Stimulated activated CD8-positive, alpha-beta memory T cell treated with anti-CD3 and anti-CD28 coated beads, Interleukin-15, amount 100 ng/mL, for 48 hours (primary cell): ENCODE results near the gene SPDYE3.
A peak's percentile ranks its signal among the peaks of the same experiment; 100 is the strongest.
"Not testable (repeated sequence)": the region's sequence is repeated elsewhere in the genome, so short reads cannot be mapped to it uniquely, and the experiment has no call there.

Experiments
- DNase-seq, 2 donors: peaks; one replicate each; pipeline ENCODE4 v3.0.0-alpha.2; 2020; ENCODE audit warnings: low read depth in 2 of 2

Gene SPDYE3

GRCh38 chr7:100287191-100287969 is 20.1 kb upstream of the SPDYE3 start:
- DNase-seq: not testable (repeated sequence)

GRCh38 chr7:100288258-100288657 is 19.2 kb upstream of the SPDYE3 start:
- not testable (repeated sequence) for DNase-seq

GRCh38 chr7:100292162-100292561 is 15.3 kb upstream of the SPDYE3 start:
- not testable (repeated sequence) for DNase-seq

GRCh38 chr7:100295269-100295668 is 12.2 kb upstream of the SPDYE3 start:
- DNase-seq: not testable (repeated sequence)

- DNase-seq: not testable (repeated sequence)
Measured at GRCh38 chr7:100297852-100298631, 9.5 kb upstream of the SPDYE3 start.

- not testable (repeated sequence) for DNase-seq
Measured at GRCh38 chr7:100298632-100298895, 8.9 kb upstream of the SPDYE3 start.

GRCh38 chr7:100304526-100304925 is 3.0 kb upstream of the SPDYE3 start:
- DNase-seq: not testable (repeated sequence)

- not testable (repeated sequence) for DNase-seq
Measured at GRCh38 chr7:100318329-100318728, 10.8 kb downstream of the SPDYE3 start.

- DNase-seq: not testable (repeated sequence)
Measured at GRCh38 chr7:100321648-100322047, 14.1 kb downstream of the SPDYE3 start.

- DNase-seq: not testable (repeated sequence)
Measured at GRCh38 chr7:100324194-100324593, 16.7 kb downstream of the SPDYE3 start.

- not testable (repeated sequence) for DNase-seq
Measured at GRCh38 chr7:100325671-100326070, 18.2 kb downstream of the SPDYE3 start.

- DNase-seq: not testable (repeated sequence)
Measured at GRCh38 chr7:100326914-100327313, 19.4 kb downstream of the SPDYE3 start.

GRCh38 chr7:100335566-100336466 is 28.3 kb downstream of the SPDYE3 start:
- DNase-seq: peak; percentile 77 to 84

- not testable (repeated sequence) for DNase-seq
Measured at GRCh38 chr7:100338083-100338696, 30.7 kb downstream of the SPDYE3 start.

- not testable (repeated sequence) for DNase-seq
Measured at GRCh38 chr7:100341286-100341685, 33.8 kb downstream of the SPDYE3 start.

GRCh38 chr7:100342765-100343164 is 35.3 kb downstream of the SPDYE3 start:
- no peak for DNase-seq

GRCh38 chr7:100344124-100344559 is 36.6 kb downstream of the SPDYE3 start:
- DNase-seq: not testable (repeated sequence)

- peak; percentile 60 to 64 for DNase-seq
Measured at GRCh38 chr7:100344560-100345287, 37.2 kb downstream of the SPDYE3 start.

- DNase-seq: peak; percentile 45 to 49
Measured at GRCh38 chr7:100345288-100345672, 37.8 kb downstream of the SPDYE3 start.

GRCh38 chr7:100346921-100347320 is 39.4 kb downstream of the SPDYE3 start:
- DNase-seq: no peak

- DNase-seq: no peak
Measured at GRCh38 chr7:100348805-100349204, 41.3 kb downstream of the SPDYE3 start.
